Measurements from ENCODE around the gene MAMDC4. TPM values are rescaled to one million over a fixed set of nuclear protein-coding genes. Genes with fewer than 3 reads are reported as not detected.

Gene MAMDC4
- total RNA-seq, 1 donor, result 0.81 TPM

- DNase-seq (ENCODE audit: low read depth), result no peak
- TF ChIP-seq CTCF (IDR thresholded peaks at IDR 0.05; ENCODE audit: insufficient read depth, low read length), result no peak
- H3K4me3 ChIP-seq (ENCODE audit: low read depth, low read length), result no peak overlapping the region
These were observed 3.4 kb downstream of the MAMDC4 start for GRCh38 chr9:136855461-136856078.

- TF ChIP-seq CTCF (IDR thresholded peaks at IDR 0.05; ENCODE audit: insufficient read depth, low read length), result no peak
- DNase-seq (ENCODE audit: low read depth), result no peak
- H3K4me3 ChIP-seq (ENCODE audit: low read depth, low read length), result no peak overlapping the region
These were observed 3.9 kb downstream of the MAMDC4 start for GRCh38 chr9:136856079-136856476.

GRCh38 chr9:136856541-136857141 is 4.5 kb downstream of the MAMDC4 start:
- no peak for TF ChIP-seq CTCF (IDR thresholded peaks at IDR 0.05; ENCODE audit: insufficient read depth, low read length)
- no peak for DNase-seq (ENCODE audit: low read depth)
- no peak overlapping the region for H3K4me3 ChIP-seq (ENCODE audit: low read depth, low read length)

- DNase-seq (ENCODE audit: low read depth), result no peak
- no peak overlapping the region for H3K4me3 ChIP-seq (ENCODE audit: low read depth, low read length)
- TF ChIP-seq CTCF (IDR thresholded peaks at IDR 0.05; ENCODE audit: insufficient read depth, low read length), result no peak
These were observed 5.0 kb downstream of the MAMDC4 start for GRCh38 chr9:136857166-136857565.

GRCh38 chr9:136857581-136858412 is 5.7 kb downstream of the MAMDC4 start:
- no peak for DNase-seq (ENCODE audit: low read depth)
- no peak for TF ChIP-seq CTCF (IDR thresholded peaks at IDR 0.05; ENCODE audit: insufficient read depth, low read length)
- no peak overlapping the region for H3K4me3 ChIP-seq (ENCODE audit: low read depth, low read length)

GRCh38 chr9:136858452-136858843 is 6.3 kb downstream of the MAMDC4 start:
- TF ChIP-seq CTCF (IDR thresholded peaks at IDR 0.05; ENCODE audit: insufficient read depth, low read length), result no peak
- DNase-seq (ENCODE audit: low read depth), result no peak
- H3K4me3 ChIP-seq (ENCODE audit: low read depth, low read length), result no peak overlapping the region
